Mesothelial cell of epicardium (in vitro differentiated cells): ENCODE data around the gene CFAP46. TPM values are rescaled to one million over a fixed set of nuclear protein-coding genes. Genes with fewer than 3 reads are reported as not detected.

Experiments used
- DNase-seq, 2 experiments: peaks; one replicate each; pipeline ENCODE4 v3.0.0; 2021; ENCODE audit warnings: low spot score in 2 of 2; ENCODE audit not compliant: unreplicated experiment in 2 of 2
- H3K27ac Mint-ChIP-seq: 2 replicates; pipeline ENCODE4 v1.8.0; 2021; ENCODE audit warnings: mixed read lengths
- H3K27me3 Mint-ChIP-seq: 2 replicates; pipeline ENCODE4 v1.8.0; 2021; ENCODE audit warnings: low read depth, mixed read lengths
- H3K36me3 Mint-ChIP-seq: 2 replicates; pipeline ENCODE4 v1.8.0; 2021; ENCODE audit warnings: mixed read lengths
- H3K4me1 Mint-ChIP-seq: 2 replicates; pipeline ENCODE4 v1.8.0; 2021; ENCODE audit warnings: mixed read lengths
- H3K4me3 Mint-ChIP-seq: 2 replicates; pipeline ENCODE4 v1.8.0; 2021; ENCODE audit warnings: mild to moderate bottlenecking, moderate library complexity, mixed read lengths
- H3K9me3 Mint-ChIP-seq: 2 replicates; pipeline ENCODE4 v1.8.0; 2021; ENCODE audit warnings: mixed read lengths
- total RNA-seq: library from RNA; stranded (reverse); gene quantifications from 3 replicates; pipeline ENCODE4 v1.2.1, GENCODE V29; 2021
- TF ChIP-seq, protein P1 (sequence below): fragments of 200-600 bp; sonication (generic); IDR thresholded peaks from one replicate; pipeline ENCODE4 v1.5.0; 2021; ENCODE audit warnings: antibody characterized with exemption; ENCODE audit not compliant: unreplicated experiment

The CFAP46 gene
- total RNA-seq, 1 donor from 2014 or later = 3.1 TPM

DNA sequence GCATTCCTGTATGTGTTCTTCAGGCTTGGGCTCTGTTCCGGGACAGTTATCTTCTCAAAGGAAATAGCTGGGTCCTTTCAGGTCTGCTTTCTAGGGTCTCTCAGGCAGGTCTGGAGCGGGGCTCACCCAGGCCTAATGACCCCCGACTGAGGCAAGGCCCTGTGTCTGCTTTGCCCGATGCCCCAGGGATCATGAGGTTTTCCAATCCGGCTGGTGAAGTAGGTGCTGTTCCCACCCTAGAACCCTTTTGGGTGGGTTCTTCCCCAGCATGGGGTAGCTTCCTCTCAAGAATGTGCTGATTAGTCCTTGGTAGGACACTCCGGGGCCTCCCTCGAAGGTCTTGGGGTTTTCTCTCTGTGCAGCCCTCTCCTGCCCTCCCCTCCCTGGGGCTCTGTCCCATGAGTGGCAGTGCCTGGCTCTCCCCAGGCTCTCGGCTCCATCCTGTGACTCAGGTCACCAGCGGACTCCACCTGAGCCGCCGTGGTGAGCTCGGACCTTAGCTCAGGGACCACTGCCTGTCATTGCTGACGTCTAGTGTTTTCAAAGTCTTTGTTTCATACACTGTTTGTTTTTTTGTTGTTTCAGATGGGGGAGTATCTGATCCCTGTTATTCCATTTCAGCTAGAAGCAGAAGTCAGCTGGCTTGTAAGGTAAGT, 85.4 kb downstream of the CFAP46 start:
- Mint-ChIP-seq H3K9me3 (peaks cover 27% of the 10 kb centered on the region), H3K27ac (no peak overlapping the region), H3K36me3 (no peaks in the 10 kb centered on the region), H3K4me3 (no peak overlapping the region), H3K27me3 (peaks cover 42% of the 10 kb centered on the region), H3K4me1 (peaks cover 6% of the 10 kb centered on the region)
- TF ChIP-seq, protein P1, sequence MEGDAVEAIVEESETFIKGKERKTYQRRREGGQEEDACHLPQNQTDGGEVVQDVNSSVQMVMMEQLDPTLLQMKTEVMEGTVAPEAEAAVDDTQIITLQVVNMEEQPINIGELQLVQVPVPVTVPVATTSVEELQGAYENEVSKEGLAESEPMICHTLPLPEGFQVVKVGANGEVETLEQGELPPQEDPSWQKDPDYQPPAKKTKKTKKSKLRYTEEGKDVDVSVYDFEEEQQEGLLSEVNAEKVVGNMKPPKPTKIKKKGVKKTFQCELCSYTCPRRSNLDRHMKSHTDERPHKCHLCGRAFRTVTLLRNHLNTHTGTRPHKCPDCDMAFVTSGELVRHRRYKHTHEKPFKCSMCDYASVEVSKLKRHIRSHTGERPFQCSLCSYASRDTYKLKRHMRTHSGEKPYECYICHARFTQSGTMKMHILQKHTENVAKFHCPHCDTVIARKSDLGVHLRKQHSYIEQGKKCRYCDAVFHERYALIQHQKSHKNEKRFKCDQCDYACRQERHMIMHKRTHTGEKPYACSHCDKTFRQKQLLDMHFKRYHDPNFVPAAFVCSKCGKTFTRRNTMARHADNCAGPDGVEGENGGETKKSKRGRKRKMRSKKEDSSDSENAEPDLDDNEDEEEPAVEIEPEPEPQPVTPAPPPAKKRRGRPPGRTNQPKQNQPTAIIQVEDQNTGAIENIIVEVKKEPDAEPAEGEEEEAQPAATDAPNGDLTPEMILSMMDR = no peak
- DNase-seq = peak in 1 of 2 experiments; percentile 16

DNA sequence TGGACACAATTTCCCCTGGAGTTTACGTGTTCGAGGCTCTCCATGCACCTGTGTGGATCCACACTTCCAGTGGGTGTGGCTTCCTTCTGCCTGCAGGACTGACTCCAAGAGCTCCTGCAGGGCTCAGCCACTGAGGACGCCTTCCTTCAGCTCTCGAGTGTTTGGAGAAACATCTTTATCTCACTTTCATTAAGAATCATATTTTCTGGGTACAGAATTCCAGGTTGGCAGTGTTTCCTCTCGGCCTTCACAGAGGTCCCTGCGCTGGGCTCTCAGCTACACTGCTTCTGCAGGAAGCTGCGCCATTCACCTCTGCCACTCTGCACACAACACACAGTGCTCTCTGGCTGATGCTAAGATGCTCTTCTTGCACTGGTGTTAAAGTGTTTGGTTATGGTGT, 86.5 kb downstream of the CFAP46 start:
- TF ChIP-seq, protein P1 = no peak
- peak in 1 of 2 experiments; percentile 21 for DNase-seq
- no peak overlapping the region for H3K27ac Mint-ChIP-seq

DNA sequence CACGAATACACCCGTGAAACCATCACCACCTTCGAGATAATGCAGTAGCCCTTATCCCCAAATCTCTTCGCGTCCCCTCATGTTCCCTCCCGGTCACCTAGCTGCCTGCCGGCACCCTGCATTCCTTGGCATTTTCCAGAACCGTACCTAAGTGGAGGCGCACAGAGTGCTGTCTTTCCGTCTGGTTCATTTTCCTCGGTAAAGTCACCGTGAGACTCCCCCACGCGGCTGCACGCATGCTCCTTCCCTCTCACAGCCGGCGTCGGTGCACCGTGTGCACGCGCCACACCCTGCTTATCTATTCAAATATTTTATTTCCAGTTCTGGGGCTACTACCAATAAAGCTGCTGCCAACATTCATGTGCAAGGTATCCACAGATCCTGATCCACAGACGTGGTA, 90.9 kb downstream of the CFAP46 start:
- Mint-ChIP-seq H3K9me3 (peaks cover 23% of the 10 kb centered on the region), H3K27me3 (peaks cover 40% of the 10 kb centered on the region), H3K36me3 (no peaks in the 10 kb centered on the region), H3K4me3 (no peak overlapping the region), H3K27ac (no peak overlapping the region), H3K4me1 (peaks cover 9% of the 10 kb centered on the region)
- no peak for DNase-seq
- TF ChIP-seq, protein P1 = no peak

More for the DNA sequence above, 86.5 kb downstream of the CFAP46 start:
- Mint-ChIP-seq H3K4me3 (no peak overlapping the region), H3K36me3 (no peaks in the 10 kb centered on the region), H3K27me3 (peaks cover 45% of the 10 kb centered on the region), H3K4me1 (peaks cover 2% of the 10 kb centered on the region), H3K9me3 (peaks cover 27% of the 10 kb centered on the region)

DNA sequence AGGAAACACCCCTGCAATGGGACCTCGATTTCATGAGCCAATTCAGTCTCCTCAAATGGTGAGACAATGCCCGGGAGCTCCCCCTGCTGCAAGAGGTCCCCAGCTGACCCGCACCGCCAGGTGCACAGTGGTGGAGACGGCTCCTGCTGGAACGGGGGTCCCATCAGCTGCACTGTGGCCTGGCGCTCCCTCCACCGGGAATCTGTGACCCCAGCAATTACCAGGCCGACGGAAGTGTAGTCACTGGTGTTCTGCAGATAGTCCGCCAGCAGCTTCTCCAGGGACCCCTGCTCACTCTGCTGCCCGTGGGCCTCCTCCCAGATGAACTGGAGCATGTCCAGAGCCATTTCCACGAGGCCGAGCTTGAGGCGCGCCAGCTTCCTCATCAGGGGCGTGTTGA, 91.5 kb downstream of the CFAP46 start:
- Mint-ChIP-seq H3K4me3 (no peak overlapping the region), H3K4me1 (peaks cover 9% of the 10 kb centered on the region)

DNA sequence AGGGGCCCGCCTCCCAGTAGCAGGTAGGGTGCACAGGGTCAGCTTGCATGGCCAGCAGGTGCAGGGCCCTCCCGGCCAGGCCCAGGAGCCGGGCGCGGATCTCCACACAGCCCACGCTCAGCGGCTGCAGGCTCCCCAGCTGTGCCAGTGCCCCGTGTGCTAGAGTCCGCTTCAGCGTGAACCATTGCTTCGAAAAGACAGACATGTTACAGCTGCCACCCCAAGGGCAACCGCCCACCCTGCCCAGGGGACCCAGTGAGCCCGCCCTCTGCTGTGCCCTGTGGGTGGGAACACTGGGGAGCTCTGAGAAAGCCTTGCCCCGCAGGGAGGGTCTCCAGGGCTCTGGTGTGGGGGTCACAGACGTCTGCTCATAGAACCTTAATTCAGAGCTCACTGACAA, 92.1 kb downstream of the CFAP46 start:
- Mint-ChIP-seq H3K27ac (no peak overlapping the region), H3K27me3 (peaks cover 29% of the 10 kb centered on the region)

More for the DNA sequence above, 91.5 kb downstream of the CFAP46 start:
- H3K27ac Mint-ChIP-seq = no peak overlapping the region
- TF ChIP-seq, protein P1 = no peak
- peaks cover 18% of the 10 kb centered on the region for H3K9me3 Mint-ChIP-seq
- peak in 1 of 2 experiments; percentile 14 for DNase-seq
- no peaks in the 10 kb centered on the region for H3K36me3 Mint-ChIP-seq
- H3K27me3 Mint-ChIP-seq = peaks cover 35% of the 10 kb centered on the region

More for the DNA sequence above, 92.1 kb downstream of the CFAP46 start:
- peak in 1 of 2 experiments; percentile 29 for DNase-seq
- TF ChIP-seq, protein P1 = no peak
- no peak overlapping the region for H3K4me3 Mint-ChIP-seq
- peaks cover 9% of the 10 kb centered on the region for H3K4me1 Mint-ChIP-seq
- H3K36me3 Mint-ChIP-seq = no peaks in the 10 kb centered on the region
- H3K9me3 Mint-ChIP-seq = peaks cover 13% of the 10 kb centered on the region
